Retina (tissue), 1 donor: ENCODE data around the gene ITGA8.

ENCODE experiments used
- DNase-seq: peaks from one replicate; pipeline ENCODE4 v3.0.0-alpha.2; 2016

ITGA8 gene

GRCh38 chr10:15730341-15730740 is 10.6 kb upstream of the ITGA8 start:
- DNase-seq: no peak

- no peak for DNase-seq
Observed at GRCh38 chr10:15729890-15730289, 10.2 kb upstream of the ITGA8 start.

- DNase-seq: no peak
Observed at GRCh38 chr10:15726042-15726441, 6.3 kb upstream of the ITGA8 start.

GRCh38 chr10:15725603-15726002 is 5.9 kb upstream of the ITGA8 start:
- peak; percentile 26 for DNase-seq

GRCh38 chr10:15724683-15725082 is 5.0 kb upstream of the ITGA8 start:
- no peak for DNase-seq

GRCh38 chr10:15723803-15724202 is 4.1 kb upstream of the ITGA8 start:
- no peak for DNase-seq

- DNase-seq: no peak
Observed at GRCh38 chr10:15720635-15721287, 1.0 kb upstream of the ITGA8 start.

GRCh38 chr10:15719049-15719898 is 448 bp downstream of the ITGA8 start:
- peak; percentile 79 for DNase-seq

GRCh38 chr10:15718694-15719048 is 1.1 kb downstream of the ITGA8 start:
- no peak for DNase-seq

GRCh38 chr10:15715619-15716227 is 4.0 kb downstream of the ITGA8 start:
- no peak for DNase-seq

- no peak for DNase-seq
Observed at GRCh38 chr10:15714847-15715246, 4.9 kb downstream of the ITGA8 start.

- no peak for DNase-seq
Observed at GRCh38 chr10:15712883-15713282, 6.8 kb downstream of the ITGA8 start.

- no peak for DNase-seq
Observed at GRCh38 chr10:15710455-15710854, 9.3 kb downstream of the ITGA8 start.

- no peak for DNase-seq
Observed at GRCh38 chr10:15705298-15705697, 14.4 kb downstream of the ITGA8 start.

- no peak for DNase-seq
Observed at GRCh38 chr10:15704581-15704968, 15.1 kb downstream of the ITGA8 start.

GRCh38 chr10:15703944-15704580 is 15.7 kb downstream of the ITGA8 start:
- no peak for DNase-seq

GRCh38 chr10:15703151-15703880 is 16.4 kb downstream of the ITGA8 start:
- no peak for DNase-seq

- no peak for DNase-seq
Observed at GRCh38 chr10:15700078-15700674, 19.5 kb downstream of the ITGA8 start.

GRCh38 chr10:15695852-15696251 is 23.9 kb downstream of the ITGA8 start:
- no peak for DNase-seq

GRCh38 chr10:15690031-15690430 is 29.7 kb downstream of the ITGA8 start:
- DNase-seq: no peak

- no peak for DNase-seq
Observed at GRCh38 chr10:15684768-15685167, 35.0 kb downstream of the ITGA8 start.

- DNase-seq: no peak
Observed at GRCh38 chr10:15681076-15681475, 38.6 kb downstream of the ITGA8 start.
